Neuronal stem cell (in vitro differentiated cells): ENCODE data around the gene POFUT2.

Experiments
- DNase-seq: peaks from one replicate; pipeline ENCODE4 v3.0.0-alpha.2; 2013; ENCODE audit warnings: low spot score
- H2AFZ ChIP-seq: one replicate; pipeline ENCODE4 v1.6.1; 2013; ENCODE audit warnings: mild to moderate bottlenecking, low read length, inconsistent platforms
- H2AK5ac ChIP-seq: 2 replicates; pipeline ENCODE4 v1.6.1; 2013; ENCODE audit warnings: low read depth, mild to moderate bottlenecking, inconsistent platforms, low read length, moderate library complexity, mixed read lengths
- H2BK120ac ChIP-seq: 2 replicates; pipeline ENCODE4 v1.6.1; 2013; ENCODE audit warnings: low read depth, mild to moderate bottlenecking, inconsistent platforms, low read length, moderate library complexity, mixed read lengths
- H2BK12ac ChIP-seq: one replicate; pipeline ENCODE4 v1.6.1; 2013; ENCODE audit warnings: low read length, inconsistent platforms
- H2BK15ac ChIP-seq: 2 replicates; pipeline ENCODE4 v1.6.1; 2013; ENCODE audit warnings: mild to moderate bottlenecking, low read length, inconsistent platforms, mixed read lengths
- H2BK5ac ChIP-seq: one replicate; pipeline ENCODE4 v1.6.1; 2013; ENCODE audit warnings: inconsistent platforms, mild to moderate bottlenecking, low read length, moderate library complexity
- H3K14ac ChIP-seq: one replicate; pipeline ENCODE4 v1.6.1; 2013; ENCODE audit warnings: low read length, inconsistent platforms
- H3K18ac ChIP-seq: 2 replicates; pipeline ENCODE4 v1.6.1; 2013; ENCODE audit warnings: low read length, inconsistent platforms
- H3K23ac ChIP-seq: 2 replicates; pipeline ENCODE4 v1.6.1; 2013; ENCODE audit warnings: low read depth, mild to moderate bottlenecking, mixed read lengths, low read length, inconsistent platforms; ENCODE audit not compliant: poor library complexity
- H3K27ac ChIP-seq: replicated peaks from 3 replicates; pipeline ENCODE4 v1.5.1; 2013; ENCODE audit warnings: low read length, inconsistent platforms
- H3K27me3 ChIP-seq, 3 experiments: 2 replicates each; pipeline ENCODE4 v1.6.1; 2013; ENCODE audit warnings: low read length in 3 of 3, mild to moderate bottlenecking in 2 of 3, inconsistent platforms in 1 of 3, low read depth in 1 of 3, mixed read lengths in 1 of 3, moderate library complexity in 1 of 3; ENCODE audit not compliant: control insufficient read depth in 3 of 3, insufficient read depth in 3 of 3
- H3K36me3 ChIP-seq, 2 donors: replicated peaks in 1 of 2; 2 replicates each; pipeline ENCODE4 v1.6.1; 2013; ENCODE audit warnings: low read length in 2 of 2; ENCODE audit not compliant: control insufficient read depth in 2 of 2, insufficient read depth in 2 of 2
- H3K4ac ChIP-seq: 2 replicates; pipeline ENCODE4 v1.6.1; 2013; ENCODE audit warnings: inconsistent platforms, mild to moderate bottlenecking, low read length, moderate library complexity
- H3K4me1 ChIP-seq, 2 donors: 1 replicate in 1 of 2; 2 replicates in 1 of 2; pipeline ENCODE4 v1.6.1; 2013; ENCODE audit warnings: low read length in 2 of 2, low read depth in 1 of 2; ENCODE audit not compliant: control insufficient read depth in 2 of 2, insufficient read depth in 1 of 2
- H3K4me2 ChIP-seq: one replicate; pipeline ENCODE4 v1.6.1; 2013; ENCODE audit warnings: mild to moderate bottlenecking, low read length, inconsistent platforms; ENCODE audit not compliant: insufficient read depth, poor library complexity, severe bottlenecking
- H3K4me3 ChIP-seq, 2 donors: 2 replicates each; pipeline ENCODE4 v1.5.1; 2013; ENCODE audit warnings: low read length in 2 of 2, mild to moderate bottlenecking in 2 of 2, inconsistent platforms in 1 of 2, moderate library complexity in 1 of 2
- H3K79me1 ChIP-seq: one replicate; pipeline ENCODE4 v1.6.1; 2013; ENCODE audit warnings: low read depth, mild to moderate bottlenecking, inconsistent platforms, low read length, moderate library complexity
- H3K9ac ChIP-seq: one replicate; pipeline ENCODE4 v1.6.1; 2013; ENCODE audit warnings: mild to moderate bottlenecking, low read depth, low read length, inconsistent platforms; ENCODE audit not compliant: poor library complexity
- H3K9me3 ChIP-seq, 2 donors: replicated peaks in 1 of 2; 2 replicates each; pipeline versions ENCODE3 to v1.6.1; 2013; ENCODE audit warnings: low read length in 2 of 2, mild to moderate bottlenecking in 2 of 2, inconsistent platforms in 1 of 2, low read depth in 1 of 2, mixed read lengths in 1 of 2, moderate library complexity in 1 of 2; ENCODE audit not compliant: control insufficient read depth in 2 of 2, insufficient read depth in 1 of 2
- H4K8ac ChIP-seq: one replicate; pipeline ENCODE4 v1.6.1; 2013; ENCODE audit warnings: low read depth, mild to moderate bottlenecking, inconsistent platforms, low read length, moderate library complexity
- H4K91ac ChIP-seq: one replicate; pipeline ENCODE4 v1.6.1; 2013; ENCODE audit warnings: low read length, low read depth, mild to moderate bottlenecking, inconsistent platforms; ENCODE audit not compliant: poor library complexity
- WGBS, 2 donors: extraction: QIAGEN DNeasy Blood & Tissue Kit; methylation state at CpG; one replicate each; pipeline ENCODE4 v1.1.7; 2013; ENCODE audit warnings: missing lambda C conversion rate in 2 of 2, mixed read lengths in 1 of 2; ENCODE audit not compliant: insufficient read length in 2 of 2, insufficient replicate concordance in 1 of 2; ENCODE audit errors: extremely low coverage in 2 of 2; 5-methylcytosine and 5-hydroxymethylcytosine counted together

The POFUT2 gene

GRCh38 chr21:45289134-45289533 lies 1.4 kb upstream of the POFUT2 start:
- Histone ChIP-seq H3K18ac (no peak overlapping the region), H4K91ac (no peak overlapping the region), H3K27ac (no peak overlapping the region), H4K8ac (no peak overlapping the region), H2BK120ac (no peak overlapping the region), H3K27me3 (no peaks in the 10 kb centered on the region), H2BK5ac (no peak overlapping the region), H3K79me1 (peaks cover 16% of the 10 kb centered on the region), H2AK5ac (no peak overlapping the region), H2AFZ (no peak overlapping the region), H3K4me2 (no peak overlapping the region), H3K4ac (no peak overlapping the region), H3K9me3 (no peaks in the 10 kb centered on the region), H2BK12ac (no peak overlapping the region), H3K36me3 (peaks cover 18 to 27% of the 10 kb centered on the region in 2 donors), H3K23ac (no peak overlapping the region), H3K9ac (no peak overlapping the region), H3K14ac (no peak overlapping the region), H3K4me3 (peak overlapping the region in 1 of 2 donors; percentile 67), H2BK15ac (no peak overlapping the region), H3K4me1 (peaks cover 13 to 18% of the 10 kb centered on the region in 2 donors)
- no peak for DNase-seq
- no CpG with 5 or more reads among the region's 3 CpGs for WGBS, 2 donors

- peak overlapping the region; percentile 69 for H3K23ac ChIP-seq
- peak overlapping the region; percentile 40 for H2BK15ac ChIP-seq
- DNase-seq: no peak
- no peak overlapping the region for H3K27ac ChIP-seq
- H3K27me3 ChIP-seq: no peaks in the 10 kb centered on the region
- H2BK12ac ChIP-seq: no peak overlapping the region
- no peak overlapping the region for H4K91ac ChIP-seq
- WGBS, 2 donors: no CpG with 5 or more reads among the region's 34 CpGs
- H3K36me3 ChIP-seq: peaks cover 25 to 34% of the 10 kb centered on the region in 2 donors
- peaks cover 13 to 16% of the 10 kb centered on the region in 2 donors for H3K4me1 ChIP-seq
- H4K8ac ChIP-seq: no peak overlapping the region
- H3K4me2 ChIP-seq: peak overlapping the region; percentile 87
- H2AK5ac ChIP-seq: peak overlapping the region; percentile 61
- peak overlapping the region; percentile 53 for H3K18ac ChIP-seq
- no peak overlapping the region for H2BK120ac ChIP-seq
- H2AFZ ChIP-seq: peak overlapping the region; percentile 97
- H3K4ac ChIP-seq: no peak overlapping the region
- H3K9me3 ChIP-seq: no peaks in the 10 kb centered on the region
- H3K4me3 ChIP-seq: peak overlapping the region; percentile 67 to 79
- H3K14ac ChIP-seq: no peak overlapping the region
- peaks cover 22% of the 10 kb centered on the region for H3K79me1 ChIP-seq
- peak overlapping the region; percentile 82 for H3K9ac ChIP-seq
- peak overlapping the region; percentile 85 for H2BK5ac ChIP-seq
Measured at GRCh38 chr21:45288441-45288841, 746 bp upstream of the POFUT2 start.

- H2BK15ac ChIP-seq: no peak overlapping the region
- peak overlapping the region; percentile 32 for H2AK5ac ChIP-seq
- H3K79me1 ChIP-seq: peaks cover 20% of the 10 kb centered on the region
- H3K18ac ChIP-seq: peak overlapping the region; percentile 81
- no peak overlapping the region for H2BK12ac ChIP-seq
- H3K9ac ChIP-seq: peak overlapping the region; percentile 96
- H3K4me2 ChIP-seq: peak overlapping the region; percentile 97
- no peak overlapping the region for H3K23ac ChIP-seq
- no peak overlapping the region for H3K27ac ChIP-seq
- no peak overlapping the region for H2BK120ac ChIP-seq
- H2AFZ ChIP-seq: peak overlapping the region; percentile 97
- peak overlapping the region; percentile 67 to 92 for H3K4me3 ChIP-seq
- no peak overlapping the region for H3K4ac ChIP-seq
- H3K36me3 ChIP-seq: peaks cover 36 to 48% of the 10 kb centered on the region in 2 donors
- no peaks in the 10 kb centered on the region for H3K27me3 ChIP-seq
- H3K14ac ChIP-seq: no peak overlapping the region
- no peaks in the 10 kb centered on the region for H3K9me3 ChIP-seq
- H4K91ac ChIP-seq: no peak overlapping the region
- DNase-seq: peak; percentile 64
- no peak overlapping the region for H4K8ac ChIP-seq
- H2BK5ac ChIP-seq: no peak overlapping the region
- H3K4me1 ChIP-seq: peaks cover 5 to 9% of the 10 kb centered on the region in 2 donors
- no CpG with 5 or more reads among the region's 54 CpGs for WGBS, 2 donors
Measured at GRCh38 chr21:45286671-45287437, 841 bp downstream of the POFUT2 start.

- H2BK120ac ChIP-seq: no peak overlapping the region
- H3K4me1 ChIP-seq: peaks cover 4 to 5% of the 10 kb centered on the region in 2 donors
- no peak for DNase-seq
- H2BK5ac ChIP-seq: no peak overlapping the region
- H3K9ac ChIP-seq: peak overlapping the region; percentile 84
- H3K4ac ChIP-seq: no peak overlapping the region
- no peak overlapping the region for H4K91ac ChIP-seq
- no peak overlapping the region for H3K4me2 ChIP-seq
- no peak overlapping the region for H2BK12ac ChIP-seq
- no peak overlapping the region for H3K18ac ChIP-seq
- H3K14ac ChIP-seq: no peak overlapping the region
- H3K9me3 ChIP-seq: no peaks in the 10 kb centered on the region
- H2AFZ ChIP-seq: no peak overlapping the region
- no CpG with 5 or more reads among the region's 28 CpGs for WGBS, 2 donors
- no peak overlapping the region for H4K8ac ChIP-seq
- peak overlapping the region; percentile 61 for H3K23ac ChIP-seq
- H3K36me3 ChIP-seq: peaks cover 48 to 63% of the 10 kb centered on the region in 2 donors
- no peak overlapping the region for H2BK15ac ChIP-seq
- peaks cover 18% of the 10 kb centered on the region for H3K79me1 ChIP-seq
- peak overlapping the region in 1 of 2 donors; percentile 3 for H3K4me3 ChIP-seq
- no peak overlapping the region for H3K27ac ChIP-seq
- no peak overlapping the region for H2AK5ac ChIP-seq
- no peaks in the 10 kb centered on the region for H3K27me3 ChIP-seq
Measured at GRCh38 chr21:45285266-45285931, 2.3 kb downstream of the POFUT2 start.
